WTC11 (cell line): ENCODE measurements around the gene CAPN11.
"Not testable (repeated sequence)": the region's sequence is repeated elsewhere in the genome, so short reads cannot be mapped to it uniquely, and the experiment has no call there.

Experiments
- AFF4 ChIP-seq: sonication (generic); formaldehyde crosslinking; IDR thresholded peaks from 2 replicates; pipeline ENCODE4 v1.8.1; 2023; ENCODE audit warnings: mild to moderate bottlenecking, missing genetic modification reagents, borderline replicate concordance
- ATF3 ChIP-seq: sonication (generic); formaldehyde crosslinking; conservative IDR thresholded peaks from 2 replicates; pipeline ENCODE4 v1.8.1; 2022; ENCODE audit warnings: mild to moderate bottlenecking, missing genetic modification reagents
- CTCF ChIP-seq: fragments of 200-600 bp; IDR thresholded peaks from 2 replicates; pipeline ENCODE4 v1.8.0; 2022; ENCODE audit warnings: antibody characterized with exemption
- USF2 ChIP-seq: sonication (generic); formaldehyde crosslinking; IDR thresholded peaks from 2 replicates; pipeline ENCODE4 v1.8.1; 2023; ENCODE audit warnings: mild to moderate bottlenecking, missing genetic modification reagents, moderate library complexity
- ZNF532 ChIP-seq: fragments of 250-450 bp; sonication (Bioruptor Pico); IDR thresholded peaks from 2 replicates; pipeline ENCODE4 v1.9.0; 2021; ENCODE audit warnings: mild to moderate bottlenecking, borderline replicate concordance

- not testable (repeated sequence) for TF ChIP-seq ZNF532 (CRISPR knock-in tag); CTCF; AFF4 (CRISPR knock-in tag); ATF3 (CRISPR knock-in tag); USF2 (CRISPR knock-in tag)
Measured at GRCh38 chr6:44196351-44196750, 37.7 kb downstream of the CAPN11 start.
